ENCODE results near the gene GRAMD1A.
A peak's percentile ranks its signal among the peaks of the same experiment; 100 is the strongest.
"Not testable (repeated sequence)": the region's sequence is repeated elsewhere in the genome, so short reads cannot be mapped to it uniquely, and the experiment has no call there.

The GRAMD1A gene

DNA sequence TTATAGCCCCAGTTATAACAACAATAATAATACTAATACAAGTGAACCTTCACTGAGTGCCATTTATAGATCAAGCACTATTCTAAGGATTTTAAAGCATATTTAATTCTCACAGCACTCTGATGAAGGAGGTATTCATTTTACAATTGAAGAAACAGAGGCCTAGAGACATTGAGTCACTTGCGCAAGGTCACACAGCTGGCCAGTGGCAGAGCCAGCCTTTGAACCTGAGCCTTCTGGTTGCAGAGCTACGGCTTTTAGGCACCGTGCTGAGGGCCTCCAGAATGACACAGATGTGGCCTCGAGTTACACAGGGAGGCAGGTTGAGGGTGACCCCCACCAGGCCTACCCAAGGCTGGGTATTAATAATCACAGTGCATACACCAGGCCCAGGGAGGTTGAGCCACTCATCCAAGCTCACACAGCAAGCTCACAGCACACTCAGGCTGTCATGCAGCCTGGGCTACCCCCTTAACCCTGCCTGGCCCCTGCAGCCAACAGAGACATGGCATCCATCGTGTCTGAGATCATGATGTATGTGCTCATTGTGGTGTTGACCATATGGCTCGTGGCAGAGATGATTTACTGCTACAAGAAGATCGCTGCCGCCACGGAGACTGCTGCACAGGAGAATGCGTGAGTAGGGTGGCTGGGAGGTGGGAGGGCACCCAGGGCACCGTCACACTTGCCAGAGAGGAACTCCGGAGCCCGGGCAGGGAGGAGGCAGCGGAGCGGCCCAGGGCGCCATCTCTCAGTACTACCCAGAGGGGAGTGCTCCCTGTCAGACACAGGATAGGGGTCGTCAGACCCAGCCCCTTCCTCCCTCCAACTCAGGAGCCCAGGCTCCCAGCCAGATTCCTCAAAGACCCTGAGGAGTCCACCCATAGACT lies 38.7 kb downstream of the GRAMD1A start:
- DNase-seq = no peak

DNA sequence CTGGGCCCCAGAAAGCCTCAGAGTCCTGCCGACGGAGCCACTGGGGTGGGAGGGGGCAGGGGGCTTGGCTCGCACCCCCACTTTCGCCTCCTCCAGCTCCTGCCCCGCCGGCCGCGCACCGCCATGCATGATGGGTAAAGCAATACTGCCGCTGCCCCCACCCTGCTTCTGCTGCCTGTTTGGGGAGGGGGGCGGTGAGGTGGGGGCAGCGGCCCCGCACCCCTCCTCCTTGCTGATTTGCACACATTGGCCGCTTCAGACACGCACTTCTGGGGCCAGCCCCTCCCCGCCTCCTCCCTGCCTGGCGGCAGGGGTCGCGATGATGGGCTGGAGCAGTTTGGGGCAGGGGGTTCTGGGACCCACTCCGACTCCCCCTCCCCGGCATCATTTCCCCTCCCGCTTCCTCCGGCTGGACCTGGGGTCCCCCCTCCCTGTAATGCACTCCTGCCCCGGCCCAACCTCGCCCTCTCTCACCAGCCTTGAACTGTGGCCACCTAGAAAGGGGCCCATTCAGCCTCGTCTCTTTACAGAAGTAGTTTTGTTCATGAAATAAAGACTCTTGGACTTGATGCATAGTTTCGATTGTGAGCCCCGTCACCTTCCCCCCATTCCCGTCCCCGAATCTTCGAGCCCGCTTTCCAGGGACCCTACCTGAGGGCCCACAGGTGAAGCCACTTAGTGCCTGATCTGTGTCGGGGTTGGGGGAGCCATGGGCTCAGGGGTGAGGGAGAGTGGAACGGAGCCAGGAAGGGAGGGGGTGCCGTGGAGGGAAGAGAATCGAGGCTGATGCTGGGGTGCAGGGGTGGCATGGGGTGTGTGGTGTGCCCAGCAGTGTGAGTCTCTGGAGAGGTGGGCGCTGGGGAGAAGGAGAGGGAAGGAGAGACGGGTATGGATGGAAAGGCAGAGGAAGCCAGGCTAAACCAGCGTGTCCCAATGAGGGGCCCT lies 40.0 kb downstream of the GRAMD1A start:
- DNase-seq = no peak

DNA sequence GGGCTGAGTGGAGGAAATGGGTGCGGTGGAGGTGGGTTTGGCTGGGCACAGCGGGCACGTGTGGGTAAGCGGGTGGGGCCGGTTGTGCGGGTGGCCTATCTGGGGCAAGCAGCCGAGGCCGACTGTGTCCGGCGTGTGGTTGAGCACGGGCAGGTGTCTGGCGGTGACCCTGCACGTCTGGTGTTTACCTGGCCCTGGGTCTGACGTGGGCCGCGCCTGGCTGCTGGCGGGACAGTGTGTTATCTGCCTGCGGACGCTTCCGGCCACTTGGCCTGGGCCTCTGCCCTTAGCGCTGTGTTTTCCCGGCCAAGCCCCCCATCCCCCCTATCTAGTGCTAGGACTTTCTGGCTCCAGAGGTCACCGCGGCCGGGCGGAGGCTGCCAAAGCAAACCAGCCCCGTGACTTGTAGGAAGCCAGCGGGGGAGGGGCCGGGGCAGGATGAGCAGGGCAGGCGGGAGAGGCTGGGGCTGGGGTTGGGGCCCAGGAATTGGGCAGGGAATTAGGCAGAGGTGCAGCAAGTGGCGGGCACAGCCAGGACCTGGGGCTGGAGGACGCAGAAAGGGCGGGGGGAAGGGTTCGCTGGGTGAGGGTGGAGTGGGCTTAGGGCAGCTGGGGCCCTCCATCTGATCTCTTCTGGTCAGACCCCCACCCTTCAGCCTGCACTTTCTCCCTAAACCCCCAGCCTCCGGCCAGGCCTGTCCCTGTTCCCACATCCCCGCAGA lies 40.9 kb downstream of the GRAMD1A start:
- peak; percentile 53 for DNase-seq

DNA sequence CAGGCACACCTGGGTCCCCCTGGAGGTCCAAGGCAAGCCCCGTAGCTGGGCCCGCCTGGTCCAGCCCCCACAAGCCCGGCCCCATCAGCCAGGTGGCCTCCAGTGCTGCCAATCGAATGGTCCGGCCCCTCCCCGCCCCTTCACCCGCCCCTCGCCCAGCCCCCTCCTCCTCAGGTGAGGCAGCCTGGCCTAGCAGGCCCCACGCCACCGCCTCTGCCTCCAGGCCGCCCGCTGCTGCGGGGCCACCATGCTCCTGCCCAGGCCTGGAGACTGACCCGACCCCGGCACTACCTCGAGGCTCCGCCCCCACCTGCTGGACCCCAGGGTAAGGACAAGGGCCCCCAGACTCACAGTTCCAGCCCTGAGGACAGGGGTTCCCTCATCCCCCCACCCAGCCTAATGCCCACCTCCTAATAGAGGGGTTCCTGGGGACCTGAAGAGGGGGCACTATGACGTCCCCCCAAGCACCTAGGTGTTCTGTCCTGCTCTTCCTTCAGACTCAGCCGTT lies 41.5 kb downstream of the GRAMD1A start, which contains the start of gene HPN:
Gene HPN (plus strand): TSS at position 174 of the 508 bp plus-strand sequence. CDS start 786 bp downstream, outside the sequence.
- no peak for DNase-seq

DNA sequence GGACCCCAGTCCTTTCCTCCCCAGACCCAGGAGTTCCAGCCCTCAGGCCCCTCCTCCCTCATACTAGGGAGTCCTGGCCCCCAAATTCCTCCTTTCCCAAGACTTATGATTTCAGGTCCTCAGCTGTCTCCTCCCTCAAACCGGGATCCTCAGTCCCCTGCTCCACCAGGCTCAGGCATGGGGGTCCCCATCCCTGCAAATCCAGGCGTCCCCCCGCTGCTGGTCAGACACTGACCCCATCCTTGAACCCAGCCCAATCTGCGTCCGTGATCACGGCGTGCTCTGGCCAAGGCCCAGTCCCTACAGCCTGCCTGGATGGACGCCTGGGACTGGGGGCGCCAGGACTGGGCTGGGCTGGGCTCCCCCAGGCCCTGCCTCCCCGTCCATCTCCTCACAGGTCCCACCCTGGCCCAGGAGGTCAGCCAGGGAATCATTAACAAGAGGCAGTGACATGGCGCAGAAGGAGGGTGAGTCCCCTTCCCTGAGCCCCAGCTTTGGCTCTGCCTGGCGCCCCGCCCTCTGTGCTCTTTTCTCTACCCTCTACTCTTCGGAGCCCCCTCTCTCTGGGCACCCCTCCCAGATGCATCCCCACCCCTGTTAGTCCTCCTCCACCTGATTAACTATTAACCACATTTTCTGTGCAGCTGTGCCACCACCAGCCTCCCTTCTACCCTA lies 42.1 kb downstream of the GRAMD1A start:
- DNase-seq = no peak

DNA sequence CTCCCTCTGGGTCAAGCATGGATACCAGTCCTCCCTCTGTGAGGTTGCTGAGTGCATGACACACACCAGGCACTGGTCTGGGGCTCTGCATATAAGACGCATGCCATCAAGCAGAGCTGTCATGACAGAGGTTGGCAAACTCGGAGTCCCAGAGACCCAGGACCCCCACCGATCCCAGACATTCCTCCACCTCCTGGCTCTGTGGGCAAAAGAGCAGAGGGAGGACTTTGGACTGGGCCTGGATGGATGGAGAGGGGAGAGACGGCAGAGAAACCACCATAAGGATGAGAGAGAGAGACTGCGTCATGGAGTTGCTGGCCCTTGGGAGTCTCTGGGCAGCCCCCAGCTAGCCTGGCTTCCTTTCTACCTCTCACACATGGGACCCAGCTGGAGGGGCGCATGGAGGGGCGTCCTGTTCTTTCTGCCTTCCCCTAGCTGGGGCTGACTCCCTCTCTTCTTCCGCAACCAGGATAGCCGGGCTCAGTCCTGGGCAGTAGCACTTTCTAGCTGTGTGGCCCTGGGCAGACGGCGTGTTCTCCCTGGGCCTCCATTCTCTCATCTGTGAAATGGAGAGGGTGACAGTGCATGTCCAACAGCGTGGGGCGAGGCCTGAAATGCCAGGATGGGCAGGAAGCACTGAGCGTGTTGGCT lies 43.0 kb downstream of the GRAMD1A start:
- DNase-seq = no peak

DNA sequence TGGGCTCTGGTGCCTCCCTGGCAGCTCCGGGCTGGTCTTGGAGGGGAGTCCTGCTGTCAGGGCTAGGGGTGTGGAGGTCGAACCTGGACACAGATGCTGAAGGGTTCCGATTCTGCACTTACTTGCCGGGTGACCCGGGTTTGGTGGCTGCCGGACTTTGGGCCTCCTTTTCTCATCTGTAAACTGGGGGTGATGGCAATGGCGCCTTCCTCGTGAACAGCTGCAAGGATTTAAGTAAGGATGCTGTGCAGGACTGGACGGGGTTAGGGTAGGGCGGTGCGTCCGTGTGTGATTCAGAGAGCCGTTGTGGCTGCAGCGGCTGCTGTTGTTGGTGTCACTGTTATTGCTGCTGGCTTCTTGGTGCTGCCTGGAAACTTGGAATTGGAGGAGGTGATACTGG lies 43.8 kb downstream of the GRAMD1A start:
- DNase-seq = no peak

DNA sequence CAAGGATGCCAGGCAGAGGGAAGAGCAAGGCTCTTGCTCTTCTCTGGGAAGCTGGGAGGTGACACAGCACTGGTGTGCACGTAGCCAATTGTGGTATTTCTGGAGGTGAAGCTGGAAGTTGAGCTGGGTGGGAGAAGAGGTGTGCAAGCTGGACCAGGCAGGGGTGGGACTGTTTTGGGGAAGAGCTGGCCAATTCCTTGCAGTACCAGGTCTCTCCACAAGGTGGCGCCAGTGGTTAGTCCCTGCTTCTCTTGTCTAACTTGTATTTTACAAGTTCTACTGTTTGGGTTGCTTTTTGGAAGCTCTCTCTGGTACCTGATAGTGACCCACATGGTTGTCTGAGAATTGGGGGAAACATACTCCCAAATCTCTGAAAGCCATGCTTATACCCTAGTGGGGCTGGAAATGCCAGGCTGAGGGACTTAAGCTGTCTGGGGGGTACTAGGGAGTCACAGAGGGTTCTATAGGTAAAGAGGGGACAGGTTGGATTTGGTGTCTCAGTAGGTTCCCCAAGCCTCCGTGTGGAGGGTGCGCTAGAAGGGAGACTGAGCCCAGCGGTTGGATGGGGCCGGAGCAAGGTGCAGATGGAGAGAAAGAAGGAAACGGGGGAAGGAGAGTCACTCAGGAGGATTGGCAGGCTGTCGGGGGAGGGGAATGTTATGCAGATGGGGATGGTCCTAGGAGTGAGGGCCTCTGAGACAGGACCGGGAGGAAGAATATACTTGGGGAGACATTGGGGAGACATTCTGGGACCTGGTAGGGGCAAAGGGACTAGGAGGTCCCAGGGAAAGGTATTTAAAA lies 44.4 kb downstream of the GRAMD1A start:
- peak; percentile 72 for DNase-seq

DNA sequence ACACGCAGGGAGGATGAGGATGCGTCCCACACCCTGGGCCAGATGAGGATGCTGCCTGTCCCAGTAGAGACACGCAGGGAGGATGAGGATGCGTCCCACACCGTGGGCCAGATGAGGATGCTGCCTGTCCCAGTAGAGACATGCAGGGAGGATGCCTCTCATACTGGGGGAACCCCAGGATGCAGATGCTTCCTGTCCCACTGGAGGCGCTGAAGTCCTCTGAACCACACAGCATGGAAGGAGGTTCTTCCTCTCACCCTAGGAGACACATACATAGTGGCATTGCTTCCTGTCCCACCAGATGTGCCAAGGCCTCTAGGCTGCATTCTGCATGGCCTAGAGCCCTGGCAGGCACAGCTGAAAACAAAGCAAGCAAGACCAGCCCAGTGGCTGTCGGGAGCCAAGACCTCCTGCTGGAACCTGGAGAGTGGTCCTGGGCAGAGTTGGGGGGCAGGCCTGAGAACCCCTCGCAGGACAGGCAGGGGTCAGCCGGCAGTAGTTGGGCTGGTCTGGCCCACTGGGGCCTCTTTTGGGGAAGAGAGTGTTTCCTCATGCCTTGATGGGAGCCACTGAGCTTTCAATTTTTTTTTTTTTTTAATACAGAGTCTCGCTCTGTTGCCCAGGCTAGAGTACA lies 45.7 kb downstream of the GRAMD1A start:
- peak; percentile 52 for DNase-seq

DNA sequence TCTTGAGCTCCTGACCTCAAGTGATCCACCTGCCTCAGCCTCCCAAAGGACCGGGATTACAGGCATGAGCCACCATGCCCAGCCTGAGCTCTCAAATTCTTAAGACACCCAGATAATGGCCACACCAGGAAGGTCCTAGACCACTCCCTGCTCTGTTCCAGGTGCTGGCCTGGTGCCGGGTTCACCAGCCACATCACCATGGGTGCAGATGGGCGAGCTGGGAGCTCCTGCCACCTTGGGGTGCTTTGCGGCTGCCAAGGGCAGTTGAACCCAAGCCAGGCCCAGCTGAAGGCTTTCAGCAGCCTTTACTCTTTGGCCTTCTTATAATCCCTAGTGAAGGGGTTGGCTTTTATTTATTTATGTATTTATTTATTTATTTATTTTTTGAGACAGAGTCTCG lies 46.3 kb downstream of the GRAMD1A start:
- no peak for DNase-seq

DNA sequence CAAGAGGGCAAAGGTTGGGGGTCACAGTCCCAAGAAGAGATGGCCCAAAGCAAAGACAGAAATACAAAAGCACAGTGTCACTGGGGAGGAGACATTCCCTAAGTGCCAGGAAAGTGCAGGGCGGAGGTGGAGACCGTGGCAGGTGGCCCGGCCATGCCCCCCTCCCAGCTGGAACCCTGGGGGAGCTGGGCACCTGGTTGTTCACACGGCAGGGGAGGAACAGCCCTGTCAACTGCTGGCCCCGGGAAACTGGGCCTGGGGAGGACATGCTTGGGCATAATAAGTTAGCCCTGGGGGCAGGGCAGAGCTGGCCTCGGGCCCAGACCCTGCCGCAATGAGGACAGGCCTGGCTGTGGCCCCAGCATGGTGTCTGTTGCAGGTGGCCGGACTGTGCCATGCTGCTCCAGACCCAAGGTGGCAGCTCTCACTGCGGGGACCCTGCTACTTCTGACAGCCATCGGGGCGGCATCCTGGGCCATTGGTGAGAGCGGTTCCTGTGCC lies 48.8 kb downstream of the GRAMD1A start:
- peak; percentile 85 for DNase-seq

DNA sequence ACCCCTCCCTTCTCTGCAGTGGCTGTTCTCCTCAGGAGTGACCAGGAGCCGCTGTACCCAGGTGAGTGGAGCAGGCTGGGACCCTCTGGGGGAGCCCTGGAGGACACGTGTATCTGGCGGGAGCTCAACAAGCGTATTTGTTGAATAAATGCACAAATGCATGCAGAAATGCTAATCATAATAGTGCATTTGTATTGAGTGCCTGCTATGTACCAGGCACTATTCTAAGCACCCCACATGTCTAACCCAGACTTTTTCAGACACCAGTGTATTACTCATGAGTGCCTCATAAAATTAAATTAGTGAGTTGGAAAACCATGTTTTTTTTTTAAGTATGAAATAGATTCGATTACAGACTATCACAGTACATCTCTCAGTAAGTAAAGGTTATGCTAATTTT lies 49.3 kb downstream of the GRAMD1A start:
- peak; percentile 68 for DNase-seq

DNA sequence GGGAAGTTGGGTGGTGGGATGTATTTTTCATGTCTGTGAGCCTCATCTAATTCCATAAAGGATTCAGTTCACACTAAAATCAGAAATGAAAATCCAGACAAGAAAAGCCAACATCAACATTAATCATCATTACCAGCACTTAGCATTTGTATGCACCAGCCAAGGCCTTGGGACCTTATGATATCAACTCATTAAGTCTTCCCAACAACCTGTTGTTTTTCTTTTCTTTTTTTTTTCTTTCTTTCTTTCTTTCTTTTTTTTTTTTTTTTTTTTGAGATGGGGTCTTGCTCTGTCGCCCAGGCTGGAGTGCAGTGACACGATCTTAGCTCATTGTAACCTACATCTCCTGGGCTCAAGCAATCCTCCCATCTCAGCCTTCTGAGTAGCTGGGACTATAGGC lies 50.5 kb downstream of the GRAMD1A start:
- not testable (repeated sequence) for DNase-seq

DNA sequence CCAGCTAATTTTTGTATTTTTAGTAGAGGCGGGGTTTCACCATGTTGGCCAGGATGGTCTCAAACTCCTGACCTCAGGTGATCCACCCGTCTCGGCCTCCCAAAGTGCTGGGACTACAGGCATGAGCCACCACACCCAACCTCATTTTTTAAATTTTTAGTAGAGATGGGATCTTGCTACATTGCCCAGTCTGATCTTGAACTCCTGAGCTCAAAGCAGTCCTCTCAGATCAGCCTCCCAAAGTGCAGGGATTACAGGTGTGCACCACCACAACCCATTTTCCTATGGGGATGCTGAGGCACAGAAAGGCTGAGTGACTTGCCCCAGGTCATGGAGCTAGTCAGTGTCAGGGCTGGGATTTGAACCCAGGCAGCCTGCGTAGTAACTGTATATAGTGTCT lies 51.1 kb downstream of the GRAMD1A start:
- DNase-seq = not testable (repeated sequence)

DNA sequence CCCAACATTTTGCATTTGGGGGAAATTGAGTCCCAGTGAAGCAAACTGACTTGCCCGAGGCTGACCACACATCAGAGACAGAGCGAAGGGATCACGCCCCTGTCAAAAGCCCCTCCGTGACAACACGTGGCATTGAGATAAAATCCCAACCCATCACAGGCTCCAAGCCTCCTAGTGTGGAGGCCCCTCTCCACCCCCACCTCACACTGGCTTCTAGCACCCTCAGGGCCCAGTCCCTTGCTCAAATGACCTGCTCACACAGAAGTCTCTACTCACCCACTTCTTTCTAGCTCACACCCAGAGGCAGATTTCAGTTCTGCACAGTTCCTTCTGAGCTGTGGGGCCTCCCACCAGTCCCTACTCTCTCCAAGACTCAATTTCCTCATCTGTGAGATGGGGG lies 51.7 kb downstream of the GRAMD1A start:
- no peak for DNase-seq

DNA sequence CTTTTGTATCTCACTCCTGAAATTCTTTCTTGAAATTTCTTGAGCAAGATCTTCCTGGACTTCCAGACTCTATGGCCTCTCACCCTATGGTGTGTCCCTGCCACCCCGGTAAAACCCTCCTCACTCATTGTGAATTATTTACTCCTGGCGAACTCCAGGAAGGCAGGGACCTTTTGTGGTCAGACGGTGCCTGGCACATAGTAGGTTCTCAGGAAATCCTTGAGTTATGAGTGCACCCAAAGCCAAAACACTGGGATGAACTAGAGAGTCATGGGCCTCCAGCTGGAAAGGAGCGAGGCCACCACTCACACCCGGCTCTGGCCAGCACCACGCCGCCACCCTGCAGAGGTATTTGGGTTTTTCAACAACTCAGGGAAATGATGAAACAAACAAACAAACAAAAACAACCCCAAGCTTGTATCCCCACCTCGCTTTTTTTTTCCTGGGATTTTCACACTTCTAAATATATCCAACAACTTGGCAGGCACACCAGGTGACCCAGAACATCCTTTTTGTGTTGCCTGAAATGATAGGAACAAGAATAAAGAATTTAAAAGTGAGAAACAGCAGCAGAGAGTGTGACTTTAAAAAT lies 52.6 kb downstream of the GRAMD1A start:
- DNase-seq = peak; percentile 22

DNA sequence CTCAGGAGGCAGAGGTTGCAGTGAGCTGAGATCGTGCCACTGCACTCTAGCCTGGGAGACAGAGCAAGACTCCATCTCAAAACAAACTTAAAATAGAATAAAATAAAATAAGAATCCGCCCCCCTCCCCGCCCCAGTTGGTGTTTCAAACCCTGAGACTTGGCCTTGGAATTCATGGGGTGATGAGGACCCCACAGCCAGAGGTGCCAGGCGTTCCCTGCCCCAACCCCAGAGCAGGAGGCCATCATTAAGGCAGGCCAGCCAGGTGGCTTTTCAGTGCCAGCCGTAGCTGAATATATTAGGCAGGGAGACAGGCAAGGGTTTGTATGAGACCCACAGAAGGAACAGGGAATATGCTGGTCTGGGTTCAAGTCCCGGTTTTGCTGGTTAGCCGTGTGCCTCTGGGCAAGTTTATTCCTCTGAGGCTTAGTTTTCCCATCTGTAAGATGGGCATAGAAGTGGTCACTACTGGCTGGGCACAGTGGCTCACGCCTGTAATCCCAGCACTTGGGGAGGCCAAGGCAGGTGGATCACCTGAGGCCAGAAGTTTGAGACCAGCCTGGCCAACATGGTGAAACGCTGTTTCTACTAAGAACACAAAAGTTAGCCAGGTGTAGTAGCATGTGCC lies 53.7 kb downstream of the GRAMD1A start:
- DNase-seq = no peak

DNA sequence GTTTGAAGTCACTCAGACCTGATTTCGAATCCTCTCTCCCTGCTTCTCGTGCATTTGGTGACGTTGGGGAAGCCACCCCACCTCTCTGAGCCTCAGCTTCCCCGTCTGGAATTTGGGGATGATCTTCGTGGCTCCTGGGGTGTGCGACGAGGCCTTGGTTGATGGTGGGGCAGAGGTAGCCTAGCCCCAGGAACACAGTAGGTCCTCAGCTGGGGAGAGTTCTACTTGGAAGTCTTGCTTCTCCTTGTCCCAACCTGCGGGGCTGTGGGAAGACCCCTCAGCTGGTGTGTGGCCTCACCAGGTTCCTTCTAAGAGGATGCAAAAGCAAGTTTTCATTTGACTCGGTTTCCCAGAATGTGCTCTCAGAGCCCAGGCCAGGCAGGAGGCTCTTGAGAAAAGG lies 54.5 kb downstream of the GRAMD1A start:
- no peak for DNase-seq

DNA sequence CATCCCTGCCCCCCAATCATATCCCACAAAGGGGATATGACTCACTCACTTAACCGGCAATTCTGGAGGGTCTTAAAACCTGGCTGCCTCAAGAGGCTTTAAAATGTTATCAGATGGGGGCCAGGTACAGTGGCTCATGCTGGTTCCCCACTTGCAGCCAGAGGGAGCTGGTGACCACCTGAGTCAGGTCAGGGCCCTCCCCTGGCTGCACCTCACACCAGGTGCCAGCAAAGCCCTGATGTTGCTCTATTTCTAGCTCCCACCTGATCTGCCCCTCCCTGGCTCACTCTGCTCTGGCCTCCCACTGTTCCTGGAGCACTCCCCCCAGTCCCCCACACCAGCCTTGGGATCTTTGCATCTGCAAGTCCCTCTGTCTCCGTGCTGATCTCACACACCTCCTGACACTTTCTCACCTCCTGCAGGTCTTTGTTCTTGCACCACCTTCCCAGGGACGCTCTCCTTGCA lies 55.6 kb downstream of the GRAMD1A start:
- no peak for DNase-seq

Measured in midbrain (tissue), 1 donor.